ENCODE data around the gene EPN3.

The EPN3 gene

GRCh38 chr17:50547736-50548083, 15.2 kb downstream of the EPN3 start:
- no peak overlapping the region for H3K4me3 ChIP-seq (ENCODE audit: low read depth, low read length)

DNA sequence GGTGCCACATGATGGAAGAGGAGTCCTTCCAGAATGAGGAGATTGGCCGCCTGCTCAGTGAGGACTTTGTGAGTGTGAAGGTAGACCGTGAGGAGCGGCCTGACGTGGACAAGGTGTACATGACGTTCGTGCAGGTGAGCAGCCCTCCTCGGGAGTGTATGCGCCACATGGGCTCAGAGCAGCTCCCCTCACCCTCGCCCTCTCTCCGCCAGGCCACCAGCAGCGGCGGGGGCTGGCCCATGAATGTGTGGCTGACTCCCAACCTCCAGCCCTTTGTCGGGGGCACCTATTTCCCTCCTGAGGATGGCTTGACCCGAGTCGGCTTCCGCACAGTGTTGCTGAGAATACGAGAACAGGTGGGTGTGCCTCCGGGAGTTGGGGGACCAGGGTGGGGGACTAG, 16.3 kb downstream of the EPN3 start:
- H3K4me3 ChIP-seq (ENCODE audit: low read depth, low read length): no peak overlapping the region

GRCh38 chr17:50549256-50549941, 16.9 kb downstream of the EPN3 start:
- H3K4me3 ChIP-seq (ENCODE audit: low read depth, low read length): no peak overlapping the region

GRCh38 chr17:50549969-50550368, 17.4 kb downstream of the EPN3 start:
- no peak overlapping the region for H3K4me3 ChIP-seq (ENCODE audit: low read depth, low read length)

GRCh38 chr17:50550661-50551432, 18.3 kb downstream of the EPN3 start:
- no peak overlapping the region for H3K4me3 ChIP-seq (ENCODE audit: low read depth, low read length)

- H3K4me3 ChIP-seq (ENCODE audit: low read depth, low read length): no peak overlapping the region
Measured at GRCh38 chr17:50551433-50551815, 18.9 kb downstream of the EPN3 start.

- H3K4me3 ChIP-seq (ENCODE audit: low read depth, low read length): no peak overlapping the region
Measured at GRCh38 chr17:50551884-50552283, 19.3 kb downstream of the EPN3 start.

DNA sequence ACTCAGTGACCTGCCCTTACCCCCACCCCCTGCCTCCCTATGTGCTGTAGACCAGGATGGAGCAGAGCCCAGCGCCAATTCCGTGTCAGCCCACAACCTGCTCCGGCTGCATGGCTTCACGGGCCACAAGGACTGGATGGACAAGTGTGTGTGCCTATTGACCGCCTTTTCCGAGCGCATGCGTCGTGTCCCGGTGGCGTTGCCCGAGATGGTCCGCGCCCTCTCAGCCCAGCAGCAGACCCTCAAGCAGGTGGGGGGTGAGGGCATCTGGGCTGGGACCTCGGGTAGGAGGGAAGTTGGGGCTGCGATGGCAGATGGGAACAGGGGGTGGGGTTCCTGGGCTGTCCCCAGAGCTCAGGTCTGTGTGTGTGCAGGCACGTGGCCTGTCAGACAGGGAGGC, 21.7 kb downstream of the EPN3 start:
- no peak overlapping the region for H3K4me3 ChIP-seq (ENCODE audit: low read depth, low read length)

DNA sequence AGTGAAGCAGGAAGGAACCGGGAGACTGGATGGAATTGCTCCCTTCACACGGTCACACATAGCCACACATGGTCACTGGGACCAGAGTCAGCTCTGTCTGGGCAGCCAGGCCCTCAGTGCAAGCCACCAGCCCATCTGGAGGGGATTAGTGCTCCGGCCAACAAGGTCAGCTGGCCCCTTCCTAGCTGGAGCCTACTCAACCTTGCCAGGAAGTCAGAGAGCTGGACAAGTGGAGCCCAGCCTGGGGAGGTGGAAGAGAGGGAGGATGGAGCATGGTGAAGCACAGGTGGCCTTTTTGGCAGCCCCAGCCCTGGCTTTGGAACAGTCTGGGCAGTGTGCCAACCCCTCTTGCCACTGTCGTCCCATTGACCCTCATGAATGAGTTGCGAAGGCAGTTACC, 24.3 kb downstream of the EPN3 start:
- H3K4me3 ChIP-seq (ENCODE audit: low read depth, low read length): no peak overlapping the region

GRCh38 chr17:50557630-50558029, 25.1 kb downstream of the EPN3 start:
- no peak overlapping the region for H3K4me3 ChIP-seq (ENCODE audit: low read depth, low read length)

GRCh38 chr17:50558091-50558490, 25.6 kb downstream of the EPN3 start:
- H3K4me3 ChIP-seq (ENCODE audit: low read depth, low read length): no peak overlapping the region

DNA sequence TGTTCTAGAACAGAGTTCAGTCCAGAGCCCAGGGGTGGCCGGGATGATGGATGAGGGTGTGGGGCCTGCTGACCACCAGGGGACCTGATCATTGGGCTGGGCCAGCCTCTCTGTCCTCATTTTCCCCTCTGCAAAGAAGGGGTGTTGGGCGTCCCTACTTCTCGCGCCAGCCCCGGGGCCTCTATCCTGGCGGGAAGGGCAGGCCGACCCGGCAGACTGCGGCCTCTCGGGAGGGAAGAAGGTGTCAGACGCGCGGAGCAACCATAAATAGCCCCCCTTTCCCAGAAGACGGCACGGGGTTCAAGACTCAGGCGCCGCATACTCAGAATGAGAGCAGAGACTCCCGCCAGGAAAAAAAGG, 26.0 kb downstream of the EPN3 start:
- no peak overlapping the region for H3K4me3 ChIP-seq (ENCODE audit: low read depth, low read length)

- peak overlapping the region; percentile 29 for H3K4me3 ChIP-seq (ENCODE audit: low read depth, low read length)
Measured at GRCh38 chr17:50558941-50559614, 26.5 kb downstream of the EPN3 start.

- H3K4me3 ChIP-seq (ENCODE audit: low read depth, low read length): peak overlapping the region; percentile 29
Measured at GRCh38 chr17:50559674-50560184, 27.2 kb downstream of the EPN3 start.

DNA sequence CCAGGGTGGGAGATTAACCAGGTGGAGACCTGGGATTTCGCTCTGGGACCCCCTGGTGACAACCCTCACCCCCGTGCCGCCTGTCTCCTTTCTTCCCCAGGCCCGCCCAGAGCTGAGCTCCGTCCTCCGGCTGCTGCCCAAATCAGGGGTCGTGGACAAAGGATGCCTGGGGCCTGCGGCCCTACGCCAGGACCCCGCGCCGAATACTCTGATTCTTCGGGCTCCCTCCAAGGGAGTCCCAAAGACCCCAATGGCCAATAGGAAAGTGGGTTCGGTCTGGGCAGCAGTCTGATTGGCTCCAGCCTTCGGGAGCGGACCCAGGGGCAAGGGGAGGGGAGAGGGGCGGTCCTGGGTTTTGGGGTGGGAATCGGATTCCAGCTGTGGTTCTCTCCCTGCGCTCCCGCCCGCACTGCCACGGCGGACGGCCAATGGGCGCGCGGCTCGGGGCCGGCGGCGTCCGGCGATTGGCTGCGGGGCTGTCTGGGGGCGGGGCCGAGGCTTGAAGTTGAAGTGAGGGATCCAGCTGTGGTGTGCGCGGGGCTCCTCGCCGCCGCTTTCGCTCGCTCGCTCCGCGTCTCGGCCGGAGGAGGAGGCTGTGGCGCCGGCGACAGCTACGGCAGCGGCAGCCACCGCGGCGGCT, 27.8 kb downstream of the EPN3 start, which contains the start of gene CACNA1G:
Gene CACNA1G (plus strand): TSS at position 531 of the 640 bp plus-strand sequence. CDS start 745 bp downstream, outside the sequence.
- peak within 1 kb of the TSS; percentile 29 for H3K4me3 ChIP-seq (ENCODE audit: low read depth, low read length)

GRCh38 chr17:50560931-50561745, 28.6 kb downstream of the EPN3 start:
- peak overlapping the region; percentile 10 for H3K4me3 ChIP-seq (ENCODE audit: low read depth, low read length)

DNA sequence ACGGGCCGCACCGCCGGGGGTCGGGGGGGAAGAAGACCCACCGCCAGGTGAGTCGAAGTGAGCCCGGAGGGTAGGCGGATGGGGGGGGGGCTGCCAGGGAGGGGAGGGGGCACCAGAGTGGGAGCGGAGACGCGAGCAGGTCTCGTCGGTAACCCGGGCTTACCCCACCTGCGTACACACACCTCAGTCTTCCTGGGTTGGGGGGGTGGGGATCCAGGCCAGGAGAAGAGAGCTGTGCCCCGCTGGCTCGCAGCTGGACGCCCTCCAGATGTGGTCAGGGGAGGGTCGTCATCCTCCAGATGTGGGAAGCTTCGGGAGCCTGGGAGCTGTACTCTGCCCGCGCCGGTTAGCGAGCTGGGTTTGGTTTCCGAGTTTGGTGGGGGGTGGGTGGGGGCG, 29.2 kb downstream of the EPN3 start:
- peak overlapping the region; percentile 17 for H3K4me3 ChIP-seq (ENCODE audit: low read depth, low read length)

- peak overlapping the region; percentile 24 for H3K4me3 ChIP-seq (ENCODE audit: low read depth, low read length)
Measured at GRCh38 chr17:50562242-50563091, 29.9 kb downstream of the EPN3 start.

GRCh38 chr17:50563092-50563511, 30.6 kb downstream of the EPN3 start:
- H3K4me3 ChIP-seq (ENCODE audit: low read depth, low read length): no peak overlapping the region

All from iPS-11a (cell line).